Ectodermal cell (in vitro differentiated cells): ENCODE data around the gene ST7.

Source experiments
- H3K27ac ChIP-seq: 2 replicates; pipeline ENCODE4 v1.7.0; 2013; ENCODE audit warnings: mild to moderate bottlenecking, low read depth, low read length; ENCODE audit not compliant: insufficient read depth, poor library complexity, severe bottlenecking
- H3K27me3 ChIP-seq: 2 replicates; pipeline ENCODE4 v1.7.0; 2013; ENCODE audit warnings: mild to moderate bottlenecking, low read length; ENCODE audit not compliant: insufficient read depth, control insufficient read depth, poor library complexity, severe bottlenecking
- H3K36me3 ChIP-seq: one replicate; pipeline ENCODE4 v1.7.0; 2013; ENCODE audit warnings: low read length; ENCODE audit not compliant: control insufficient read depth, insufficient read depth
- H3K4me1 ChIP-seq: one replicate; pipeline ENCODE4 v1.7.0; 2013; ENCODE audit warnings: low read length; ENCODE audit not compliant: control insufficient read depth, insufficient read depth
- H3K4me3 ChIP-seq: 2 replicates; pipeline ENCODE4 v1.7.0; 2013; ENCODE audit warnings: low read depth, low read length, control low read depth; ENCODE audit not compliant: insufficient read depth
- H3K9me3 ChIP-seq: 2 replicates; pipeline ENCODE4 v1.7.0; 2013; ENCODE audit warnings: mild to moderate bottlenecking, low read length, moderate library complexity; ENCODE audit not compliant: control insufficient read depth
- WGBS, 2 experiments: methylation state at CpG; one replicate each; pipeline ENCODE4 v1.1.7; 2013; ENCODE audit warnings: missing lambda C conversion rate in 2 of 2; 5-methylcytosine and 5-hydroxymethylcytosine counted together

Gene ST7

GRCh38 chr7:117006907-117007684, 53.8 kb downstream of the ST7 start:
- no peaks in the 10 kb centered on the region for H3K4me1 ChIP-seq
- no peak overlapping the region for H3K4me3 ChIP-seq
- no peaks in the 10 kb centered on the region for H3K27me3 ChIP-seq
- H3K27ac ChIP-seq, result no peak overlapping the region
- H3K9me3 ChIP-seq, result no peaks in the 10 kb centered on the region
- H3K36me3 ChIP-seq, result no peaks in the 10 kb centered on the region
- WGBS, 2 experiments, result 93 to 95% methylated on average over 4 to 5 of the region's 5 CpGs

GRCh38 chr7:117008118-117008885, 55.0 kb downstream of the ST7 start:
- H3K9me3 ChIP-seq, result no peaks in the 10 kb centered on the region
- WGBS, 2 experiments, result 91 to 96% methylated on average over 1 to 3 of the region's 3 CpGs
- no peak overlapping the region for H3K27ac ChIP-seq
- H3K27me3 ChIP-seq, result no peaks in the 10 kb centered on the region
- no peaks in the 10 kb centered on the region for H3K36me3 ChIP-seq
- H3K4me1 ChIP-seq, result no peaks in the 10 kb centered on the region
- H3K4me3 ChIP-seq, result no peak overlapping the region

DNA sequence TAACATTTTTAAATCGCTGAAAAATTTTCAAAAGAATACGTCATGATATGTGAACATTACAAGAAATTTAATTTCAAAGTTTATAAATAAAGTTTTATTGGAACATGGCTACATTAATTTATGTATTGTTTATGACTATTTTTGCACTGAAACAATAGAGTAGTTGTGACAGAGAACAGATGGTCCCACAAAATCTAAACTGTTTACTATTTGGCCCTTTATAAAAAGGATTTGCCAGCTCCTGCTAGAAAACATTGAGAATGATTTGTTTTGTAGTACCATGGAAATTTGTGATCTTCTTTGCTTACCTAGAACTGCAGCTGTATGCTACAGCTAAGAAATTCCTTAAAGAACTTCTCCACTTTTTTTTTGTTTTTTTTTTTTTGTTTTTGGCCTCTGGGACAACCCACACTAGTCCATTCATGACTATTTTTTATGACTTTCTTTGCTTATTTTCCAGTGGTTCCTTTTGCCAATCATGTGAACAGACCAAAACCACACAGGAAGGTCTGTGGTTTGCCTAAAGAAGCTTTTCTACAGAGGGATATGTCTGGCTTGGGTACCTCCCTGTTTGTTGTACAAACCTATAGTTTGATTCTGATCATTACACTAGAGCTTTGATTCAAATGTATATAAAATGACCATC, 55.7 kb downstream of the ST7 start:
- Histone ChIP-seq H3K27me3 (no peaks in the 10 kb centered on the region), H3K9me3 (no peaks in the 10 kb centered on the region), H3K36me3 (no peaks in the 10 kb centered on the region), H3K27ac (no peak overlapping the region), H3K4me3 (no peak overlapping the region), H3K4me1 (no peaks in the 10 kb centered on the region)
- WGBS, 2 experiments, result no CpG with 5 or more reads among the region's 2 CpGs

DNA sequence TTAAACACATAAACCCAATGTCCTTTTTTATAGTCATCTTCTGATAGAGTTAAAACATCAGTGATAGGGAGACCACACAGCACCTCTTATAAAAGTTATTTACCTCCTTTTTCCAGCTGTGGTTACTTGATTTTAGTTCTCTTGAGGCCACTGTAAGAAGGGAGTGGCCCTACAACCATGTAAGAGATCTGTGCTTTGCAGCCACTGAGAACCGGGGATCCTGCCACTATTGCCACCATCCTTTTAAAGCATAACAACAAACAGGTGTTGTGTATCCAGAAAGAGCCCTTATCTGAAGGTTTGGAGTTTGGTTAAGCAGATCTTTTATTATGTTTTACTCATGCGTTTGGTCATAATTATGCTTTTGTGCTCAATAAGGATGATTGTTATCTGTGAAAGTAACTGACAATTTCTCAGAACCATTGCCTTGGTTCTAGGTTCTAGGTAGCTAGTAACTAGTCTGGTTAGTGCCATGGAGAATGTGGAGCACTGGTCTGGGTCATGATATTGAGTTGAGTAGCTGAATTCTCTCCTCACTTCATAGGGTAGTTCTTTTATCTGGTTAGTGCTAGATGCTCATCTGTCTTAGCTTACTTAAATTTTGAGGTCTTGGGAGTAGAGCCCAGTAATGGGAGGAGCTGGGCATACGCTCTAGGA, 56.5 kb downstream of the ST7 start:
- no peaks in the 10 kb centered on the region for H3K9me3 ChIP-seq
- H3K36me3 ChIP-seq, result no peaks in the 10 kb centered on the region
- no peak overlapping the region for H3K4me3 ChIP-seq
- 96 to 97% methylated on average over 3 of the region's 3 CpGs for WGBS, 2 experiments
- H3K27ac ChIP-seq, result no peak overlapping the region
- no peaks in the 10 kb centered on the region for H3K27me3 ChIP-seq
- H3K4me1 ChIP-seq, result no peaks in the 10 kb centered on the region

DNA sequence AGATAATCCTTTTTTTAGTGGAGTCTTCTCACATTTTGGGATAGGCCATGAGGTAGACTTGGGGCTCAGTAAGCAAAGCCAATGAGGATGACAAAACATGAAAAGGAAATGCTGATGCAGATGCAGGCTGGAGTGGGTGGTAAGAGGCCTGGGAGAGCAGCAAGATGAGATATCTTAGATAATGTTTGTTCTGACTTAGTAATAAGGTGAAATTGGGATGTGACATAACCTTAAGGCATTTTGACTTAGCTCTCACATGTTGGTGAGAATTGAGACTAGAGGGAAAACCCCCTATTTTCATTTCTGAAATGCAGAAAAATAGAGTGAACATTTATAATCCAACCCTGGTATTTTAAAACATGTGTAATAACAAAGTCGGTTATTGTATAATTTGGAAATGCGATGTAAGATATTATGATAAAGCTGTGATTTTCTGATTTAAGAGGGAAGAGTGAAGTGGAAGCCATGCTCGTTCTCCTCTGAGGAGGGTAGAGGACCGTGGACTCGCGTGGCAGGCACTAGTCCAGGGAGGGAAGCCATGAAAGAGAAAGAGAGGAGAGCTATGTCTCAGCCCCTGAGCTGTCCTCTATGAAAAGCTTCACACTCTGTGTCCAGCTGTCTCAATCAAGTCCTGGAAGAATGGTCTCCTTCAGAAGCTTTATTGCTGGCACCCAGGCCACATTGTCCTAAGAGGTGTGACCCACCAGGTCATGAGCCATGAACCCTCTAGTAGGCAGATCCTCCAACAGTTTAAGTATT, 57.3 kb downstream of the ST7 start:
- Histone ChIP-seq H3K27ac (no peak overlapping the region), H3K9me3 (no peaks in the 10 kb centered on the region), H3K4me1 (no peaks in the 10 kb centered on the region), H3K4me3 (no peak overlapping the region), H3K27me3 (no peaks in the 10 kb centered on the region), H3K36me3 (no peaks in the 10 kb centered on the region)
- 95% methylated on average over 6 of the region's 6 CpGs for WGBS, 2 experiments

- no peaks in the 10 kb centered on the region for H3K4me1 ChIP-seq
- no peak overlapping the region for H3K27ac ChIP-seq
- no peaks in the 10 kb centered on the region for H3K9me3 ChIP-seq
- no peaks in the 10 kb centered on the region for H3K27me3 ChIP-seq
- no peak overlapping the region for H3K4me3 ChIP-seq
- no peaks in the 10 kb centered on the region for H3K36me3 ChIP-seq
- 77 to 79% methylated on average over 6 of the region's 6 CpGs for WGBS, 2 experiments
Observed at GRCh38 chr7:117011419-117012260, 58.3 kb downstream of the ST7 start.

DNA sequence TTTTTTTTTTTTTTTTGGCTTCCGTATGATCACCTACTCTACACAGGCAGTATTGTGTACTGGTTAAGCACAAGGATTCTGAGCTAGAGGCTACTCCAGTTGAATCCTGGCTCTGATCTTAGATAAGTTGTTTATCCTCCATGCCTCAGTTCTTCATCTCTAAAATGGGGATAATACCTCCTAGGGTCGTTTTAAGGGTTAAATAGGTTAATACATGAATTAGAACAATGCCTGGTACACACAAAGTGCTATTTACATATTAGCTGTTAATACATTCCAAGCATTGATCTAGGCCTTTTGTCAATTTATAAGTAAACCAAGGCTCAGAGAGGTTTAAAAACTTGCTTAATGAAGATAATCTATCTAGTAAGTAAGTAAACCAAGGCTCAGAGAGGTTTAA, 59.0 kb downstream of the ST7 start:
- H3K9me3 ChIP-seq, result no peaks in the 10 kb centered on the region
- no peaks in the 10 kb centered on the region for H3K27me3 ChIP-seq
- WGBS, 2 experiments, result no CpG with 5 or more reads among the region's 2 CpGs
- no peak overlapping the region for H3K4me3 ChIP-seq
- no peak overlapping the region for H3K27ac ChIP-seq
- no peaks in the 10 kb centered on the region for H3K4me1 ChIP-seq
- no peaks in the 10 kb centered on the region for H3K36me3 ChIP-seq

GRCh38 chr7:117012696-117013095, 59.4 kb downstream of the ST7 start:
- no peak overlapping the region for H3K27ac ChIP-seq
- H3K36me3 ChIP-seq, result no peaks in the 10 kb centered on the region
- no peaks in the 10 kb centered on the region for H3K27me3 ChIP-seq
- H3K4me1 ChIP-seq, result no peaks in the 10 kb centered on the region
- no peaks in the 10 kb centered on the region for H3K9me3 ChIP-seq
- no peak overlapping the region for H3K4me3 ChIP-seq
- WGBS, 2 experiments, result no CpG with 5 or more reads among the region's 1 CpG

DNA sequence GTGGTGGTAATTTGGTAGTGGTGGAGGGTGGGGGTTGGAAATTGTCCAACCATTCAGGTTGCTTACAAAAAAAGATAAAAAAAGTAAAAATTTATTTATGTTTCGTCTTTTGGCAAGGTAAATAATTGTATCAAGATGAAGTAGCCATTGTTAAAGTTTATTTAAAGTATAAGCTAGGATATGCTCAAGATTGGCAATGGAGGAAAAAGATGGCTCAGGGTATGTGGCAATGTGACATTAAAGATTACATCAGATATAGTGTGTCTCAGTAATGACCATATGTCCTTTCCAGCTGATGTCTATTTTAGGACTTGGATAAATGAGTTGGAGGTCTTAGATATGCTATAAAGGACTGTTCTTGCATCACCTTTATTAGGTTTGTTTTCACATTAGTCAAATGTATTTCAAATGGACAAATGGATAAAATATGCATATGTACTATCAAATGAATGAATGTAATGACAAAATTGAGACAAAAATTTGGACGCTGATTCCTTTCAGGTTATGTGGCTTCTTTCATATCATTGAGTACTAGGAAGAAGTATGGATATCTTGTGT, 60.9 kb downstream of the ST7 start:
- Histone ChIP-seq H3K4me1 (no peaks in the 10 kb centered on the region), H3K36me3 (no peaks in the 10 kb centered on the region), H3K27me3 (no peaks in the 10 kb centered on the region), H3K27ac (no peak overlapping the region), H3K4me3 (no peak overlapping the region), H3K9me3 (no peaks in the 10 kb centered on the region)
- 90 to 97% methylated on average over 1 of the region's 2 CpGs for WGBS, 2 experiments
